GM19035 (cell line): ENCODE results near the gene SHANK2.
"Not testable (repeated sequence)": the region's sequence is repeated elsewhere in the genome, so short reads cannot be mapped to it uniquely, and the experiment has no call there.

Experiments
- ATAC-seq: cut with Tn5 transposase; IDR thresholded peaks from one replicate; pipeline ENCODE4 v1.9.1; 2021; ENCODE audit not compliant: unreplicated experiment

SHANK2 gene

DNA sequence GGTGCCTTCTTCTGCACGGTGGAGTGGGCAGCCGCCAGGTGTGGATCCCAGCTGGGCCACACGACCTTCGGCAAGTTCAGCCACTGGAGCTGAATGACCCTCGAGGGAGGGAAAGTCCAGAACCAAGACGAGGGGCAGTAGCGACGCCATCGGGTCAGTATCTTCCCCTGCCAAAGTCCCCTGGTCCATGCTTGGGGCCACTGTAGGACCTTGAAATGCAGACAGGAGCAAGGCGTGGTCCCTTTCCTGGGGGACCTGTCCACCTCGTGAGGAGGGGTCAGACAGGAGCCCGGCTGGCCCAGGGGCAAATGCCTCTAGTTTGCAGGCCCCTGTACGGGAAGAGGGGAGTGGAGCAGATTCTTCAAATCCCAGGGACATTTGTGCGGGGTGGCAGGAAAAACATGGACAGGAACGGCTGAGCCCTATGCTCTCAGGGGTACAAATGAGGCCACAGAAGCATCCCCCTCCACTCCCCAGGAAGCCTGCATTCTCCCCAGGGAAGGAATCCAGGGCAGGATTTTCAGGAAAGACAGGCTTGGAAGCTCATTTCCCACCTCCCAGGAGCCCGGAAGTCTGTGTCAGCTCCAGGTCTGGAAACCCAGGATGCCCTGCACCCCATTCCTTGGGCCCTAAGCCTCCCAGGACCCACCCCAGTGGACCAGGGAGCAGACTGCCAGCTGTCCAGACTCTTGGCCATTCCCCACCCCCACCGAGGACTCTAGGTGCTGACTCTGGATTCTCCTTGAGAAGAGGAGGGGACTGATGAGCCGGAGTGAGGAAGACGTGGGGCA, 6.6 kb downstream of the SHANK2 start:
- ATAC-seq, result no peak

DNA sequence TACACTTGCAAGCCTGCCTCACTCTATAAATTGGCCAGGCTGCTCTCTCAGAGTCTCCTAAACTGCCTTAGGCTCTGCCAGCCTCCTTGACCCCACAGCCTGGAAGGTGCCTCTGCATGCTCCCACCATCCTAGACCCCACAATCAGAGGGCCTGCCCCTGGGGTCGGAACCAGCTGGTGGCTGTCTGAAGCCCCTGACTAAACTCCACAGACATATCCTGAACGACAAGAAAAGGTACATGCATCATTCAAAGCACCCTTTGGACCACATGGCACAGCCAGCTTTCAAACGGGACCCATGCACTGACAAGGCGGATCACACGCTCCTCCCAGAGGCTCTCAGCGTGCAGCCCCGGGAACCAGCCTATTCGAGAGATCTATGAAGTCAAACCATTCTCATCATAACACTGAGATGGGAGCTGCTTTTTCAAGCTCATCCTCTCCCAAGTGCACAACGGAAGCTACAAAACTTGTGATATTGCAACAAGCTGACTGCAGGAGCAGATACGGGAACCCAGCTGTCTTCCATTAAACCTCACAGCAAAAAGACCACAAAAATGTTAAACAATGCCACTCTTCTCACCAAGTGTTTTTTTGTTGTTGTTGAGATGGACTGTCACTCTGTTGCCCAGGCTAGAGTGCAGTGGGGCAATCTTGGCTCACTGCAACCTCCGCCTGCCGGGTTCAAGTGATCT, 8.1 kb downstream of the SHANK2 start:
- ATAC-seq, result no peak

- no peak for ATAC-seq
Observed at GRCh38 chr11:71242391-71242790, 10.0 kb downstream of the SHANK2 start.

GRCh38 chr11:71241721-71242259, 10.6 kb downstream of the SHANK2 start:
- no peak for ATAC-seq

GRCh38 chr11:71240865-71241691, 11.3 kb downstream of the SHANK2 start:
- no peak for ATAC-seq

GRCh38 chr11:71240061-71240690, 12.2 kb downstream of the SHANK2 start:
- ATAC-seq, result no peak

- no peak for ATAC-seq
Observed at GRCh38 chr11:71239581-71239980, 12.8 kb downstream of the SHANK2 start.

GRCh38 chr11:71238941-71239340, 13.4 kb downstream of the SHANK2 start:
- no peak for ATAC-seq

DNA sequence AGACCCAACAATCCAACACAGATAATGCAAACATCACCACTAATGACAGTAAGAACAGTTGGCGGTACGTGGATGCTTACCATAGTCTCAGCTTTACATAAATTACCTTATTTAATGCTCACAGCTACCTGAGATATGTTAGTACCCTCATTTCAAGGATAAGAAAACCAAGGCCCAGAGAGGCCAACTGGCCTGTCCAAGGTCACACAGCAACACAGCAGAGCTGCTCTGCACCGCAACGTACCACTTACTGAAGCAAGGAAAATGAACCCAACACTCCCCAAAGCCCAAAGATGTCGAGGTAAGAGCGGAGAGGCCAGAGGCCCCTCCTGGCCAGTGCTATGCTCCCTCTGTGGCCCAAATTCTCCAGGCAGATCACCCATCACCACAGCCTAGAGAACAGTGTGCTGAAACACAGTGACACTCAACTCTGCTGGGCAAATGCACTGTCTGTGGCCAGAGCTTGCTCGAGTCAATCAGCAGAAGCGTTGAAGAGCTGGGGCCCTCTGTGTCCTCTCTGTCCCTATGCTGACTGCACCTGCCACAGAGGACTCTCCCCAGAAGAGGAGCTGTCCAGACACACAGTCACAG, 14.0 kb downstream of the SHANK2 start:
- no peak for ATAC-seq

- no peak for ATAC-seq
Observed at GRCh38 chr11:71237853-71238252, 14.5 kb downstream of the SHANK2 start.

- ATAC-seq, result no peak
Observed at GRCh38 chr11:71236836-71237475, 15.4 kb downstream of the SHANK2 start.

- ATAC-seq, result no peak
Observed at GRCh38 chr11:71235719-71236118, 16.7 kb downstream of the SHANK2 start.

DNA sequence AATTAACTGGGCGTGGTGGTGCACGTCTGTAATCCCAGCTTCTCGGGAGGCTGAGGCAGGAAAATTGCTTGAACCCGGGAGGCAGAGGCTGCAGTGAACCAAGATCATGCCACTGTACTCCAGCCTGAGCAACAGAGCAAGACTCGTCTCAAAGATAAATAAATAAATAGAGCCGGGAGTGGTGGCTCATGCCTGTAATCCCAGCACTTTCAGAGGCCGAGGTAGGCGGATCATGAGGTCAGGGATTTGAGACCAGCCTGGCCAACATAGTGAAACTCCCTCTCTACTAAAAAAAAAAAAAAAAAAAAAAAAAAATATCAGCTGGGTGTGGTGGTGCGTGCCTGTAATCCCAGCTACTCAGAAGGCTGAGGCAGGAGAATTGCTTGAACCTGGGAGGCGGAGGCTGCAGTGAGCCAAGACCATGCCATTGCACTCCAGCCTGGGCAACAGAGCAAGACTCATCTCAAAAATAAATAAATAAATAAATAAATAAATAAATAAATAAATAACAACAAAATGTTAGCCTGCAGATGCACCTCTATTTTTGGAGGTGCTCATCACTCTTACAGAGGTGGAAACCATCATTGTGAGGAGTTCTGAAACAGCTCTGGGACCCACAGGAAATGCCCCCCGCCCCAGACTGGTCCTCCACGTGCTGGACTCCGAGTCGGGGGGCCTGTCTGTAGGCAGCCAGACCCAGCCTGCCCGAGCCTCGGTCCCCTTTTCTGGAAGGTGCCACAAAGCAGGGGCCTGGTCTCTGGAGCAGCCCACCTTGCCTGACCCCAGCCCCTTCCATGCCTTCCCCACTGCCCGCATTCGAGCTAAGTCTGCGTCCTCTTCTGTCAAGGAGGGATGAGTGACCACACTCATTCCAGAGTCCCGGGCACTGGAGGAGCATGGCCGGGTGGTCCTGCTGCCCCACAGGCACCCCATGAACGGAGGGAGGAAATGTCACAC, 18.2 kb downstream of the SHANK2 start:
- not testable (repeated sequence) for ATAC-seq

DNA sequence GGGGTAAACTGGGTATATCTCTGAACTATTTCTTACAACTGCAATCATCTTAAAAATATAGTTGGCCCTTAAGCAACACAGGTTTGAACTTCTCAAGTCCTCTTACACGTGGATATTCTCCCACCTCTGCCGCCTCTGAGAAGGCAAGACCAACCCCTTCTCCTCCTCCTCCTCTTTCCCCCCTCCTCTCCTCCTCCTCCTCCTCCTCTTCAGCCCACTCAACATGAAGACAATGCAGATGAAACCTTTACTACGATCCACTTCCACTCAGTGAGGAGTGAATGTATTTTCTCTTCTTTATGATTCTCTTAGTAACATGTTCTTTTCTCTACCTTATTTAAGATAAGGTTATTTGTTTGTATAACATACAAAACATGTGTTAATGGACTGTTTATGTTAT, 20.0 kb downstream of the SHANK2 start:
- ATAC-seq, result no peak

GRCh38 chr11:71228961-71229360, 23.4 kb downstream of the SHANK2 start:
- no peak for ATAC-seq

DNA sequence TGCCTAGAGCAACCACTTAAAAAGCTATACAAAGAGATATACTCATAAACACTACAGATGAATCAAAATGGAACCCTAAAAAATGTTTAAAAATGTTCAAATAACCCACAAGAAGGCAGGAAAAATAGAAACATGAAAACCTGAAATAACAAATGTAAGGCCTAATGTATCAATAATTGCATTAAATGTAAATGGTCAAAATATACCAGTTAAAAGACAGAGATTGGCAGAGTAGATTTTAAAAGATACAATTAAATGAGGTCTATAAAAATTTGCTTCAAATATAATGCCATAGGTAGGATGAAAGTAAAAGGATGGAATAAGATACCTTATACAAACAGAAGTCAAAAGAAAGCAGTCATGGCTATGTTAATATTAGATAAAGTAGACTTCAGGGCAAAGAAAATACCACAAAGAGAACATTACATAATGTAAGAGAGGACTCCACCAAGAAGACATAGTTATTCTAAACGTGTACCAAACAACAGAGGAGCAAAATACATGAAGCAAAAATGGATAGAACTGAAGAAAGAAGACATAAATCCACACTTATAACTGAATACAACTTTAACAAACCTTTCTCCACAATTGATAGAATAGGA, 25.2 kb downstream of the SHANK2 start:
- ATAC-seq, result no peak

DNA sequence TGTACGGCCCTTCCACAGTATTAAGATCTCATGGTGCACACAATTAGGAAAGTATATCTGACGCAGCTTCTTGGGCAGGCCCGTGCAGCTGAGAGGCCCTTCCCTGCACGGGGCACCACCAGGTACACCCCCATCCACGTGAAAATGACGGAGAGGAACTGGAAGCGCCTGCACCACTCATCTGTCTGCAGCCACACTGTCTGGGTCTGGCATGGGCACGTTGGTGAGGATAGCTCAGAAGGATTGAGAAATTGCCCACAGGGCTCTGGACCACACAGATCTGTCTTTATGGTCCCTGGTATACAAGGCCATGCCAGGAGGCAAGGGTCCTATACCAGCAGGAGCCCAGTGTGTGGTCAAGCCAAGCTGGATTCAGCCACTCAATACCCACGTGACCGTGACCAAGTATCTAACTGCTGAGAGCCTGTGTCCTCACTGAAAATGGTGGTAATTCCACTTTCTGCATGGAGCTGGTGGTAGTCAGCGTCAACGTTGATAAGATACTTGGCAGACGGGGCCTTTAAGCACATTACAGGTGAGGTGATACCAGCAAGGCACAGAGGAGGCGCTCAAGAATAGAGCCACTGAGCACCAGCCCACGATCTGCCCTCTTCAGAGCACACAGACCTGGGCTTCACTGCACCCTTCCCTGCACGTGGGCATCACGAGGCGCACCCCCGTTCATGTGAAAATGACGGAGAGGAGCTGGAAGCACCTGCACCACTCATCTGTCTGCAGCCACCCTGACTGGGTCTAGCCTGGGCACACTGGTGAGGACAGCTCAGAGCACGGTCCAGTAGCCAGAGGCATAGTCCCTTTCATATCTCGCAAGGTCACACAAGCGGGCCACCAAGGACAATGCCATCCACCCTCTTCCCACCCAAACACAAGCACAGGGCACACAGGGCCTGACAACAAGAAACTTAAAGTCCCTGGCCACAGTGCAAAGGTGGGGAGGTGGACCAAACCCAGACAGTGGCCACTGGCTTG, 28.4 kb downstream of the SHANK2 start:
- ATAC-seq, result no peak
